NB4 (cell line): ENCODE measurements around the gene RDH16.

Experiments
- POLR2A ChIP-seq: IDR thresholded peaks from 2 replicates; pipeline ENCODE4 v1.6.1; 2011; ENCODE audit warnings: mild to moderate bottlenecking; ENCODE audit not compliant: insufficient read length; ENCODE audit errors: extremely low read depth
- TF ChIP-seq, protein P1 (sequence below): IDR thresholded peaks from one replicate; pipeline ENCODE4 v1.5.1; 2012; ENCODE audit warnings: low read depth, low read length

DNA sequence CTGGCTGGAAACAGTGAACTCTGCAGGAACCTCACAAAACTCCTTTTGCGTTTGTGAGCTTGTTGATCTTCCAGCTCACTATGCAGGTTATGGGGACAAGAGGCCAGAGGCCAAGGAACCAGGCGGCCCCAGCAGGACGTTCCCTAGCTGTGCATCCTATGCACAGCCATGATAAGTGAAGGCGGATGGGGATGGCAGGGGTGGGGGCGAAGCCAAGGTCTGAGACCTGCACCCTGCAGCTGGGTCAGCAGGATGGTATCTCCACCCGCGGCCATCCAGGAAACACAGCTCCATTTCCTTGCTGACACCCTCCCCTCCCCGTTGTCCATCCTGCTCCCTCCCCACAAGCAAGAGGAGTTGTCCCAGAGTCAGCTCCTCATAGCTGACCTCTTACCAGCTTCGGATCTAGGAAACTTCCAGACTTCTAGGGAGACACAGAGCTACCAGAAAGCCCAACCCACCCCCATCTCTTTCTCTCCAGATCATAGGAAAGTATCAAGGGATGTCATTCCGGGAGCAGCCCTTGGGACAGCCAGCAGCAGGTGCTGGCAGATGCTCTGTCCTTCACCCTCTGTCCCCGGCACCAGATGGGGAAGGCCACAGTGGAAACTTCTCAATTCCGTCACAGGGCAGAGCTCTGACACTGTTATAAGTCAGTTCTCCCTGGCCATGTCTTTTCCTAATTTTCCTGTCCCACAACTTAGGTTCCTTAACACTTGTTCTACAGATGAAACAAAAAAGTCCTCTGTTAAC is 39.6 kb upstream of the RDH16 start:
- TF ChIP-seq POLR2A: no peak
- TF ChIP-seq, protein P1, sequence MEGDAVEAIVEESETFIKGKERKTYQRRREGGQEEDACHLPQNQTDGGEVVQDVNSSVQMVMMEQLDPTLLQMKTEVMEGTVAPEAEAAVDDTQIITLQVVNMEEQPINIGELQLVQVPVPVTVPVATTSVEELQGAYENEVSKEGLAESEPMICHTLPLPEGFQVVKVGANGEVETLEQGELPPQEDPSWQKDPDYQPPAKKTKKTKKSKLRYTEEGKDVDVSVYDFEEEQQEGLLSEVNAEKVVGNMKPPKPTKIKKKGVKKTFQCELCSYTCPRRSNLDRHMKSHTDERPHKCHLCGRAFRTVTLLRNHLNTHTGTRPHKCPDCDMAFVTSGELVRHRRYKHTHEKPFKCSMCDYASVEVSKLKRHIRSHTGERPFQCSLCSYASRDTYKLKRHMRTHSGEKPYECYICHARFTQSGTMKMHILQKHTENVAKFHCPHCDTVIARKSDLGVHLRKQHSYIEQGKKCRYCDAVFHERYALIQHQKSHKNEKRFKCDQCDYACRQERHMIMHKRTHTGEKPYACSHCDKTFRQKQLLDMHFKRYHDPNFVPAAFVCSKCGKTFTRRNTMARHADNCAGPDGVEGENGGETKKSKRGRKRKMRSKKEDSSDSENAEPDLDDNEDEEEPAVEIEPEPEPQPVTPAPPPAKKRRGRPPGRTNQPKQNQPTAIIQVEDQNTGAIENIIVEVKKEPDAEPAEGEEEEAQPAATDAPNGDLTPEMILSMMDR: no peak
